HEK293 (cell line): ENCODE data around the gene SETD5.

Source experiments
- CTCF ChIA-PET: fragments of 350-600 bp; formaldehyde crosslinking; extraction: SDS; loops from one replicate; lab custom pipeline; 2021; ENCODE audit warnings: antibody characterized with exemption; lab: Yijun Ruan, JAX
- POLR2A ChIA-PET: fragments of 300-600 bp; formaldehyde crosslinking; extraction: SDS; loops from one replicate; lab custom pipeline; 2020; ENCODE audit warnings: antibody characterized with exemption, inconsistent platforms; lab: Yijun Ruan, JAX
- H3K27ac ChIP-seq: fragments of 200-500 bp; sonication (Bioruptor generic); 2 replicates; pipeline ENCODE4 v1.5.1; 2014; ENCODE audit warnings: low read depth, low read length, control low read depth, inconsistent platforms; ENCODE audit errors: extremely low read depth
- H3K36me3 ChIP-seq, 2 experiments: fragments of 200-500 bp in 1 of 2; sonication (Bioruptor generic) in 1 of 2; 1 replicate in 1 of 2; 2 replicates in 1 of 2; pipeline ENCODE4 v1.5.1; 2014 to 2017; ENCODE audit warnings: inconsistent platforms in 2 of 2, low read length in 2 of 2; ENCODE audit not compliant: control insufficient read depth in 2 of 2, insufficient read depth in 1 of 2
- H3K4me1 ChIP-seq: fragments of 200-500 bp; sonication (Bioruptor generic); 2 replicates; pipeline ENCODE4 v1.5.1; 2014; ENCODE audit warnings: mild to moderate bottlenecking, low read length, inconsistent platforms; ENCODE audit not compliant: control insufficient read depth, insufficient read depth
- H3K4me3 ChIP-seq: 2 replicates; pipeline ENCODE4 v1.5.1; 2011; ENCODE audit warnings: low read depth, mild to moderate bottlenecking, control low read depth, low read length, moderate library complexity
- H3K9me3 ChIP-seq: fragments of 200-500 bp; sonication (Bioruptor generic); 2 replicates; pipeline ENCODE4 v1.5.1; 2014; ENCODE audit warnings: low read depth, low read length, inconsistent platforms; ENCODE audit not compliant: control insufficient read depth, insufficient read depth
- BCL6B ChIP-seq: fragments of 450-650 bp; formaldehyde crosslinking; IDR thresholded peaks from 2 replicates; pipeline ENCODE4 v1.5.1; 2017; ENCODE audit warnings: missing biosample characterization, missing genetic modification characterization
- GFI1B ChIP-seq: fragments of 450-650 bp; formaldehyde crosslinking; IDR thresholded peaks from 2 replicates; pipeline ENCODE4 v1.5.1; 2016; ENCODE audit warnings: missing biosample characterization, missing genetic modification characterization
- INSM2 ChIP-seq: fragments of 450-650 bp; formaldehyde crosslinking; IDR thresholded peaks from 2 replicates; pipeline ENCODE4 v1.5.1; 2016; ENCODE audit warnings: missing biosample characterization, missing genetic modification characterization
- KLF7 ChIP-seq: fragments of 450-650 bp; formaldehyde crosslinking; IDR thresholded peaks from 2 replicates; pipeline ENCODE4 v1.5.1; 2016; ENCODE audit warnings: missing biosample characterization, missing genetic modification characterization, borderline replicate concordance
- REPIN1 ChIP-seq: fragments of 450-650 bp; formaldehyde crosslinking; IDR thresholded peaks from 2 replicates; pipeline ENCODE4 v1.5.1; 2017; ENCODE audit warnings: missing biosample characterization, missing genetic modification characterization, low read depth
- ZBTB49 ChIP-seq: fragments of 450-650 bp; formaldehyde crosslinking; IDR thresholded peaks from 2 replicates; pipeline ENCODE4 v1.5.1; 2016; ENCODE audit warnings: missing biosample characterization, missing genetic modification characterization, low read depth
- ZNF121 ChIP-seq: fragments of 450-650 bp; formaldehyde crosslinking; IDR thresholded peaks from 2 replicates; pipeline ENCODE4 v1.5.1; 2016; ENCODE audit warnings: missing biosample characterization, missing genetic modification characterization
- ZNF169 ChIP-seq: fragments of 450-650 bp; formaldehyde crosslinking; IDR thresholded peaks from 2 replicates; pipeline ENCODE4 v1.5.1; 2016; ENCODE audit warnings: missing biosample characterization, missing genetic modification characterization
- ZNF18 ChIP-seq: fragments of 450-650 bp; formaldehyde crosslinking; IDR thresholded peaks from 2 replicates; pipeline ENCODE4 v1.5.1; 2016; ENCODE audit warnings: missing biosample characterization, missing genetic modification characterization
- ZNF341 ChIP-seq: fragments of 450-650 bp; formaldehyde crosslinking; IDR thresholded peaks from 2 replicates; pipeline ENCODE4; 2016; ENCODE audit warnings: low read depth, missing biosample characterization, missing genetic modification characterization
- ZNF449 ChIP-seq: fragments of 450-650 bp; formaldehyde crosslinking; IDR thresholded peaks from 2 replicates; pipeline ENCODE4 v1.5.1; 2017; ENCODE audit warnings: missing biosample characterization, mild to moderate bottlenecking, missing genetic modification characterization, moderate library complexity
- ZNF530 ChIP-seq: fragments of 450-650 bp; formaldehyde crosslinking; IDR thresholded peaks from 2 replicates; pipeline ENCODE4 v1.5.1; 2016; ENCODE audit warnings: low read depth, missing biosample characterization, missing genetic modification characterization
- ZNF558 ChIP-seq: fragments of 450-650 bp; formaldehyde crosslinking; IDR thresholded peaks from 2 replicates; pipeline ENCODE4 v1.5.1; 2016; ENCODE audit warnings: missing biosample characterization, missing genetic modification characterization
- ZNF580 ChIP-seq: fragments of 450-650 bp; formaldehyde crosslinking; IDR thresholded peaks from 2 replicates; pipeline ENCODE4 v1.5.1; 2016; ENCODE audit warnings: missing biosample characterization, missing genetic modification characterization
- ZNF626 ChIP-seq: fragments of 450-650 bp; sonication (Bioruptor Pico); formaldehyde crosslinking; IDR thresholded peaks from 2 replicates; pipeline ENCODE4 v1.5.1; 2018; ENCODE audit warnings: missing biosample characterization, missing genetic modification characterization, inconsistent platforms
- ZNF639 ChIP-seq: fragments of 450-650 bp; formaldehyde crosslinking; IDR thresholded peaks from 2 replicates; pipeline ENCODE4 v1.5.1; 2016; ENCODE audit warnings: missing biosample characterization, missing genetic modification characterization
- ZNF645 ChIP-seq: fragments of 450-650 bp; formaldehyde crosslinking; IDR thresholded peaks from 2 replicates; pipeline ENCODE4; 2016; ENCODE audit warnings: missing biosample characterization, missing genetic modification characterization
- ZNF660 ChIP-seq: fragments of 450-650 bp; IDR thresholded peaks from 2 replicates; pipeline ENCODE4 v1.5.1; 2018; ENCODE audit warnings: missing biosample characterization, mild to moderate bottlenecking, missing genetic modification characterization
- ZNF701 ChIP-seq: fragments of 450-650 bp; formaldehyde crosslinking; IDR thresholded peaks from 2 replicates; pipeline ENCODE4 v1.5.1; 2016; ENCODE audit warnings: missing biosample characterization, missing genetic modification characterization
- ZNF768 ChIP-seq: fragments of 450-650 bp; formaldehyde crosslinking; IDR thresholded peaks from 2 replicates; pipeline ENCODE4 v1.5.1; 2018; ENCODE audit warnings: missing biosample characterization, mild to moderate bottlenecking, missing genetic modification characterization
- ZNF792 ChIP-seq: fragments of 450-650 bp; formaldehyde crosslinking; IDR thresholded peaks from 2 replicates; pipeline ENCODE4 v1.5.1; 2016; ENCODE audit warnings: missing biosample characterization, missing genetic modification characterization
- ZXDB ChIP-seq: fragments of 450-650 bp; formaldehyde crosslinking; IDR thresholded peaks from 2 replicates; pipeline ENCODE4 v1.5.1; 2016; ENCODE audit warnings: missing biosample characterization, missing genetic modification characterization

The SETD5 gene

GRCh38 chr3:9420850-9421549 lies 23.6 kb downstream of the SETD5 start (continued):
- TF ChIP-seq BCL6B (tag by site-specific recombination), result peak; percentile 53; the same call in 1 of the 2 replicates
- no peak for TF ChIP-seq ZNF626
- TF ChIP-seq ZNF341, result no peak
- TF ChIP-seq ZNF121, result peak; percentile 99
- TF ChIP-seq GFI1B (tag by site-specific recombination), result no peak

- no peak overlapping the region for H3K4me3 ChIP-seq
- H3K4me1 ChIP-seq, result peaks cover 20% of the 10 kb centered on the region
- ChIA-PET CTCF (interaction anchor here (0.6 to 2.5 kb wide), 5 partner anchors 12 to 69 kb away, joined by 3 to 15 read pairs (median 4); no protein-coding TSS in a partner anchor), POLR2A (interaction anchor here (2.6 to 6.5 kb wide), 2 partner anchors 23 to 26 kb away, joined by 15 to 62 read pairs; partner anchors contain the start of gene SETD5)
- peak overlapping the region; percentile 82 for H3K27ac ChIP-seq
- no peaks in the 10 kb centered on the region for H3K9me3 ChIP-seq
- peaks cover 23 to 30% of the 10 kb centered on the region in 2 experiments for H3K36me3 ChIP-seq
- TF ChIP-seq ZNF660 (tag by site-specific recombination) (peak; percentile 94), KLF7 (tag by site-specific recombination) (no peak), ZNF169 (tag by site-specific recombination) (no peak), ZNF530 (tag by site-specific recombination) (no peak), ZNF558 (peak; percentile 72; the same call in 1 of the 2 replicates), INSM2 (tag by site-specific recombination) (no peak), ZNF639 (tag by site-specific recombination) (peak; percentile 60; the same call in 1 of the 2 replicates), ZNF768 (tag by site-specific recombination) (peak; percentile 87), ZXDB (tag by site-specific recombination) (peak; percentile 55), ZNF645 (no peak), REPIN1 (tag by site-specific recombination) (no peak), ZNF449 (tag by site-specific recombination) (no peak), ZBTB49 (tag by site-specific recombination) (no peak), ZNF792 (tag by site-specific recombination) (no peak), ZNF580 (no peak), ZNF701 (tag by site-specific recombination) (no peak), ZNF18 (tag by site-specific recombination) (no peak)
Measured at GRCh38 chr3:9422712-9423424, 25.5 kb downstream of the SETD5 start.
